GM06990 (cell line): ENCODE data around the gene ITIH2.
"Not testable (repeated sequence)": the region's sequence is repeated elsewhere in the genome, so short reads cannot be mapped to it uniquely, and the experiment has no call there.

ENCODE experiments used
- DNase-seq: peaks from one replicate; pipeline ENCODE4 v3.0.0-alpha.2; 2011; ENCODE audit not compliant: insufficient read length; ENCODE audit errors: extremely low read depth
- H3K27me3 ChIP-seq: replicated peaks from 2 replicates; pipeline ENCODE4 v1.6.0; 2011; ENCODE audit warnings: low read length; ENCODE audit not compliant: control insufficient read depth, insufficient read depth
- H3K36me3 ChIP-seq: 2 replicates; pipeline ENCODE4 v1.5.1; 2011; ENCODE audit warnings: low read length; ENCODE audit not compliant: control insufficient read depth, insufficient read depth
- H3K4me3 ChIP-seq: replicated peaks from 2 replicates; pipeline ENCODE4 v1.5.1; 2011; ENCODE audit warnings: low read depth, mild to moderate bottlenecking, control low read depth, low read length
- TF ChIP-seq, protein P1 (sequence below): IDR thresholded peaks from 2 replicates; pipeline ENCODE4 v1.5.1; 2011; ENCODE audit warnings: low read length, control low read depth, mild to moderate bottlenecking, inconsistent platforms; ENCODE audit not compliant: insufficient read depth, poor library complexity, severe bottlenecking

ITIH2 gene

GRCh38 chr10:7703140-7703539 is at the start of gene ITIH2:
Gene ITIH2 (plus strand): TSS chr10:7703316. CDS start chr10:7703435, 119 bp downstream.
- H3K27me3 ChIP-seq, result no peaks in the 10 kb centered on the region; the same call in 1 of the 2 replicates
- H3K36me3 ChIP-seq, result no peaks in the 10 kb centered on the region
- no peak for DNase-seq
- TF ChIP-seq, protein P1, sequence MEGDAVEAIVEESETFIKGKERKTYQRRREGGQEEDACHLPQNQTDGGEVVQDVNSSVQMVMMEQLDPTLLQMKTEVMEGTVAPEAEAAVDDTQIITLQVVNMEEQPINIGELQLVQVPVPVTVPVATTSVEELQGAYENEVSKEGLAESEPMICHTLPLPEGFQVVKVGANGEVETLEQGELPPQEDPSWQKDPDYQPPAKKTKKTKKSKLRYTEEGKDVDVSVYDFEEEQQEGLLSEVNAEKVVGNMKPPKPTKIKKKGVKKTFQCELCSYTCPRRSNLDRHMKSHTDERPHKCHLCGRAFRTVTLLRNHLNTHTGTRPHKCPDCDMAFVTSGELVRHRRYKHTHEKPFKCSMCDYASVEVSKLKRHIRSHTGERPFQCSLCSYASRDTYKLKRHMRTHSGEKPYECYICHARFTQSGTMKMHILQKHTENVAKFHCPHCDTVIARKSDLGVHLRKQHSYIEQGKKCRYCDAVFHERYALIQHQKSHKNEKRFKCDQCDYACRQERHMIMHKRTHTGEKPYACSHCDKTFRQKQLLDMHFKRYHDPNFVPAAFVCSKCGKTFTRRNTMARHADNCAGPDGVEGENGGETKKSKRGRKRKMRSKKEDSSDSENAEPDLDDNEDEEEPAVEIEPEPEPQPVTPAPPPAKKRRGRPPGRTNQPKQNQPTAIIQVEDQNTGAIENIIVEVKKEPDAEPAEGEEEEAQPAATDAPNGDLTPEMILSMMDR, result no peak
- no peak within 1 kb of the TSS for H3K4me3 ChIP-seq

- H3K27me3 ChIP-seq, H3K36me3 ChIP-seq, H3K4me3 ChIP-seq, DNase-seq: not testable (repeated sequence)
Observed at GRCh38 chr10:7657079-7657478, 46.0 kb upstream of the ITIH2 start.

GRCh38 chr10:7657552-7657951 is 45.6 kb upstream of the ITIH2 start:
- Histone ChIP-seq H3K4me3 (no peak overlapping the region), H3K36me3 (no peaks in the 10 kb centered on the region), H3K27me3 (0 out of 2 replicates have a peak, but pooled peaks cover 1% of the 10 kb centered on the region)
- TF ChIP-seq, protein P1, result no peak
- DNase-seq, result no peak

DNA sequence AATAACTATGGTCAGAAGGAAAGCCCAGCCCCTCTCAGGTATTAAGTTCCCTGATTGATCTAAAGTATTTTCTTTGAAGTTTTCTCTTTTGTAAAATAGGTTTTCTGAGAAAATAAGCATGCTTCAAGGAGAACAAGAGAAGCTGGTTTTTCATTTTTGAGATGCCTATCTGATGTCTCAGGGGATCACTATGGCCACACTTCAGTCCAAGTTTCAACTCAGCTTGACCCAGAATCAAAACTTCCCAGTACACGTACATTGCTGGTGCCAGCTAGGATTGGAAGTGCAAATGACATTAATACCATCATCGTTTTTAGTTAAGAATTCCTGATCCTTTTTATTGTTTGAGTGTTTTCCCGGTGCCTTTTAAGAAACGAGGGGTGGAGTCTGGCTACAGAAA is 43.6 kb upstream of the ITIH2 start:
- H3K4me3 ChIP-seq, result no peak overlapping the region
- DNase-seq, result no peak
- no peaks in the 10 kb centered on the region for H3K36me3 ChIP-seq
- H3K27me3 ChIP-seq, result 0 out of 2 replicates have a peak, but pooled peaks cover 1% of the 10 kb centered on the region
- TF ChIP-seq, protein P1, result no peak

DNA sequence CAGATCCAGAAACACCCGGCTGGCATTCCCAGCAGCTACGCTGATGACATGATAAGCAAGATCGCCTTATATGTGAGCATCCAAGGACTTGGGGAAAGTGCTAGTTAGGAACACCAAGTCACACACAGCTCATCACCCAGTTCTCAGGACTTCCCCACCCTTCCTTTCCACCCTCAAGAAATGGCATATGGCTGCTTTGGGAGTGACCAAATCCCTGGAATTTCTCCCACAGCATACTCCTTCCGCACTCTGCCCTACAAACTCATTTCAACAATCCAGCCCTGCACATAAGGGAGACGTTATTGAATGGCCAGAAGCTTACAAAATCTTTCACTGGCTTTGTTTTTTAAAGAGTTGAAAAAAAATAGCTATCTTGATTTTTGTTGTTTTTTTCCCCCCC is 40.6 kb upstream of the ITIH2 start:
- H3K36me3 ChIP-seq, result no peaks in the 10 kb centered on the region
- TF ChIP-seq, protein P1, result no peak
- peaks cover 3% of the 10 kb centered on the region; the same call in 1 of the 2 replicates for H3K27me3 ChIP-seq
- no peak overlapping the region for H3K4me3 ChIP-seq
- DNase-seq, result no peak

- no peak for DNase-seq
- Histone ChIP-seq H3K4me3 (no peak overlapping the region), H3K36me3 (no peaks in the 10 kb centered on the region), H3K27me3 (peaks cover 3% of the 10 kb centered on the region; the same call in 1 of the 2 replicates)
- TF ChIP-seq, protein P1, result no peak
Observed at GRCh38 chr10:7664707-7665106, 38.4 kb upstream of the ITIH2 start.
